HG03457 (cell line): ENCODE data around the gene SGCE.

Experiments used
- ATAC-seq: cut with Tn5 transposase; IDR thresholded peaks from one replicate; pipeline ENCODE4 v1.9.1; 2021; ENCODE audit warnings: moderate number of reproducible peaks; ENCODE audit not compliant: unreplicated experiment

Gene SGCE

GRCh38 chr7:94660006-94660405 lies 4.1 kb upstream of the SGCE start:
- no peak for ATAC-seq

- no peak for ATAC-seq
These were observed 2.9 kb upstream of the SGCE start for GRCh38 chr7:94658826-94659225.

GRCh38 chr7:94657771-94658693 lies 2.1 kb upstream of the SGCE start:
- peak; percentile 81 for ATAC-seq

- ATAC-seq: no peak
These were observed 1.2 kb upstream of the SGCE start for GRCh38 chr7:94656925-94657731.

- ATAC-seq: no peak
These were observed 658 bp upstream of the SGCE start for GRCh38 chr7:94656658-94656924.

- no peak for ATAC-seq
These were observed 646 bp downstream of the SGCE start for GRCh38 chr7:94655126-94655847.

- no peak for ATAC-seq
These were observed 1.2 kb downstream of the SGCE start for GRCh38 chr7:94654783-94655125.

GRCh38 chr7:94650147-94651051 lies 5.5 kb downstream of the SGCE start:
- no peak for ATAC-seq

GRCh38 chr7:94649450-94649849 lies 6.5 kb downstream of the SGCE start:
- ATAC-seq: peak; percentile 76

- no peak for ATAC-seq
These were observed 7.2 kb downstream of the SGCE start for GRCh38 chr7:94648731-94649130.

GRCh38 chr7:94647295-94647694 lies 8.6 kb downstream of the SGCE start:
- ATAC-seq: no peak

- no peak for ATAC-seq
These were observed 12.0 kb downstream of the SGCE start for GRCh38 chr7:94643771-94644545.

GRCh38 chr7:94642838-94643653 lies 12.9 kb downstream of the SGCE start:
- ATAC-seq: no peak

- no peak for ATAC-seq
These were observed 16.5 kb downstream of the SGCE start for GRCh38 chr7:94639384-94639783.

GRCh38 chr7:94635687-94636086 lies 20.2 kb downstream of the SGCE start:
- no peak for ATAC-seq

- ATAC-seq: no peak
These were observed 21.4 kb downstream of the SGCE start for GRCh38 chr7:94634502-94634901.

GRCh38 chr7:94633687-94634086 lies 22.2 kb downstream of the SGCE start:
- no peak for ATAC-seq

GRCh38 chr7:94633014-94633341 lies 23.0 kb downstream of the SGCE start:
- ATAC-seq: no peak

- ATAC-seq: no peak
These were observed 23.5 kb downstream of the SGCE start for GRCh38 chr7:94632338-94633013.
